GM21390 (cell line): ENCODE measurements around the gene ITPKC.
A peak's percentile ranks its signal among the peaks of the same experiment; 100 is the strongest.
"Not testable (repeated sequence)": the region's sequence is repeated elsewhere in the genome, so short reads cannot be mapped to it uniquely, and the experiment has no call there.

Experiments
- ATAC-seq: cut with Tn5 transposase; IDR thresholded peaks from one replicate; pipeline ENCODE4 v1.9.1; 2021; ENCODE audit not compliant: unreplicated experiment

The ITPKC gene

DNA sequence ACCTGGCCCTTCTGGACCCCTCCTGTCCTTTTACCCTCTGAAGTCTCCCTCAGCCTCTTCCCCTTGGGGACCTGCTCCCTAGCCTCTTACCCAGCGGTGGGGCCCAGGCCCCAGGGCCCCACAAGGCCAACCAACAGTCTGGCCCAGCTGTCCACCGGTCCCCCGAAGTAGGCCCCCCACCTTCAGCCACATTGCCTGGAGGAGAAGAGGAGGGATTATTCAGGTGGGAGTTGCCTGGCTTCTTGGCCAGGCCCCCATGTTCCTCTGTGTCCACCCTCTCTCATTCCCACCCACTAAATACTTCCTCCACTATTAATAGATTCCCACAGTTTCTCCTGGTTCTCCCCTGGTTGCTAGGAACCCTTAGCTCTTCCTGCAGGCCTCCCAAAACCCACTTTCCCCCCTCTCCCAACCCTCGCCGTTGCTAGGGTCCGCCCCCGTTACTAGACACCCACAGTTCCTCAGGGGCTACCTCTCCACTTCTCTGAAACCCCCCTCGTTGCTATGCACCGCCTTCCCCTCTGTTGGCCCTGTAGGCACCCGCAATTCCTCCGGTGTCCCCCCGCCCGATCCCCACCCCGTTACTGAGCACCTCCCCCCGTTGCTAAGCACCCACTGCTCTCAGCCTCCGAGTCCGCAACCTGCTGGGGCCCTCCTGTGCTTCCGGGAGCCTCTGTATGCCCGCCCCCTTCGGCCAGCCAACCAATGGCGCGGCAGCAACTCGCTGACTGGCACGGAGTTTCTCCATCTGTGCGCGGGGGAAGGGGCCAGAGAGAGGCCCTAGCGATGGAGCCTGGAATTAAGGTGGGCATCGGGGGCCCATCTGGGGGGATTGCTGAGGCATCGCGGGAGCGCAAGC lies 2.2 kb upstream of the ITPKC start:
- no peak for ATAC-seq

DNA sequence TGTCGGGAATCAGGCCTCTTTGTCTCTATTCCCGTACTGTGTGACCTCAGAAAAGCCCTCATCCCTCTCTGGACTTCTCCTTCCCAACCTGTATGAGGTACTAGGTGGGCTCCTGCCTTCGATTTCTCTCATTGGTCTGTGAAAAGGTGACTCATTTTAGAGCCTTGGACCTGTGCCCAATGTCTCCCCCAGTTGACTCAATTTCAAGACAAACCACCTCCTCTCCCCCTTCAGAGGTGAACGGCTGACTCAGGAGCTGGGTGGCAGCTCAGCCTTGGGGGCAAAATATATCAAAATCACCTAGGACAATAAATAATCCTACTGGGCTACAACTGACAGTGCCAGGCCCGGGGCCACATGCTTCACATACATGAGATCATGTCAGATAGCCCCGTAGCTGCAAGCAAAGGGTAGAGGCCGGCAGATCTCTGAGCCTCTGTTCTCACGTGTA lies 856 bp upstream of the ITPKC start:
- no peak for ATAC-seq

DNA sequence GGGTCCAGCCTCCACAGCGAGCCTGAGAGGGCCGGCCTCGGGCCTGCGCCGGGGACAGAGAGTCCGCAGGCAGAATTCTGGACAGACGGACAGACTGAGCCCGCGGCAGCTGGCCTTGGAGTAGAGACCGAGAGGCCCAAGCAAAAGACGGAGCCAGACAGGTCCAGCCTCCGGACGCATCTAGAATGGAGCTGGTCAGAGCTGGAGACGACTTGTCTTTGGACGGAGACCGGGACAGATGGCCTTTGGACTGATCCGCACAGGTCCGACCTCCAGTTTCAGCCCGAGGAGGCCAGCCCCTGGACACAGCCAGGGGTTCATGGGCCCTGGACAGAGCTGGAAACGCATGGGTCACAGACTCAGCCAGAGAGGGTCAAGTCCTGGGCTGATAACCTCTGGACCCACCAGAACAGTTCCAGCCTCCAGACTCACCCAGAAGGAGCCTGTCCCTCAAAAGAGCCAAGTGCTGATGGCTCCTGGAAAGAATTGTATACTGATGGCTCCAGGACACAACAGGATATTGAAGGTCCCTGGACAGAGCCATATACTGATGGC lies 490 bp downstream of the ITPKC start:
- peak; percentile 2 for ATAC-seq

DNA sequence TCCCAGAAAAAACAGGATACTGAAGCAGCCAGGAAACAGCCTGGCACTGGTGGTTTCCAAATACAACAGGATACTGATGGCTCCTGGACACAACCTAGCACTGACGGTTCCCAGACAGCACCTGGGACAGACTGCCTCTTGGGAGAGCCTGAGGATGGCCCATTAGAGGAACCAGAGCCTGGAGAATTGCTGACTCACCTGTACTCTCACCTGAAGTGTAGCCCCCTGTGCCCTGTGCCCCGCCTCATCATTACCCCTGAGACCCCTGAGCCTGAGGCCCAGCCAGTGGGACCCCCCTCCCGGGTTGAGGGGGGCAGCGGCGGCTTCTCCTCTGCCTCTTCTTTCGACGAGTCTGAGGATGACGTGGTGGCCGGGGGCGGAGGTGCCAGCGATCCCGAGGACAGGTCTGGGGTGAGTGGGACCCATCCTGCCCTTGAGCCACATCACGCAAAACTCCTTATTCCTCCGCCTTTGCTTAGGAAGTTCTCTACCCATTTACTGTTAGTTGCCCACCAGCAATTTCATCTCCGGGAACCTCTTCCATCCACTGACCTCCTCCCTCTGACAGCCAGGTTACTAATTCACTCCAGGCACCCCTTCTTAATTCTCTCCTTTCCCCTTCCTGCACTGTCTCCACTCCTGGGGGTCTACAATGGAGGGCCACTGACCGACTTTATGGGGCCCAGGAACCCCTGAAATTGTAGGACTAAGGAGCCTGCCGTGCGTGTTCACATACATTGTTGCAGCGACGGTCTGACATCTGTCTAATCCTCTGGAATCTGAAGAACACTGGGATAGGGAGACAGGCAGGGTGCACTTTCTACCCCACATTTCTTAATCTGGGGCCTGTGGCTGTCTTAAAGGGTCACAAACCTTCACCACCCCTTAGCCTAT lies 1.2 kb downstream of the ITPKC start:
- no peak for ATAC-seq

DNA sequence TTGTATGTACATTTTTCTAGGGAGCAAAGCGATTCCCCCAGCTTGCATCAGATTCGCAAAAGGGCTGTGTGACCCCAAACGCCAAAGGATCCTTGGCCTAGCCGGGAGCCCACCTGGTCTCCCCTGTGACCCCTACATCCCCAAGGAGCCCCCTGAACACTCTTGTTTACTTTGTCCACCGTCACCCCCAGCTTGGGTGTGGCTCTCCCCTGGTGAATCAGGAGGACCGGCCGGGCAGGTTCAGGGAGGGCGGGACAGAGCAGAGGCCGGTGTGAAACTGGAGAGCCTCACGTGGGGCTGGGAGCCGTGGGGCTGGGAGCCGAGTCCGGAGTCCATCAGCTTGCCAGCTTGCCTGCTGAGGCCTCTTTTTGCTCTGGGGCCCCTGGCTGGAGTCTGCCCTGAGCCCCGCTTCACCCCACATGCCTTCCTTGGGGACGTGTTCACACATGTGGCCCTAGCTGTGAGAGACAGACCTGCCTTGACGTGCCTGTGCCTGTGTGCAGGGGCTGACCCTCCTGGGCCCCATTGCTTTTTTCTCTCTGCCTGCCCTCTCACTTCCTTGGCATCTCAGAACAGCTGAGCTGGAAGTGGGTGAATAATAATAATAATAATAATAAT lies 2.0 kb downstream of the ITPKC start:
- no peak for ATAC-seq

DNA sequence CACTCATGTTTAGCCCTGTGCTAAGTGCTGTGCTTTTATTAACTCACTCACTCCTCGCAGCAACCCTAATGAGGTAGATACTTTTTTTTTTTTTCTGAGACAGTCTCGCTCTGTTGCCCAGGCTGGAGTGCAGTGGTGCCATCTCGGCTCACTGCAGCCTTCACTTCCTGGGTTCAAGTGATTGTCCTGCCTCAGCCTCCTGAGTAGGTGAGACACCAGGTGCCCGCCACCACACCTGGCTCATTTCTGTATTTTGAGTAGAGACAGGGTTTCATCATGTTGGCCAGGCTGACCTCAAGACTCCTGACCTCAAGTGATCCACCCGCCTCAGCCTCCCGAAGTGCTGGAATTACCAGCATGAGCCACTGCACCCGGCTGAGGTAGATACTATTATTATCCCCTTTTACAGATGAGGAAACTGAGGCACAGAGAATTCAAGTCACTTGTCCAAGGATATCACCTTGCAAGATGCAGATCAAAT lies 2.5 kb downstream of the ITPKC start:
- ATAC-seq: no peak

DNA sequence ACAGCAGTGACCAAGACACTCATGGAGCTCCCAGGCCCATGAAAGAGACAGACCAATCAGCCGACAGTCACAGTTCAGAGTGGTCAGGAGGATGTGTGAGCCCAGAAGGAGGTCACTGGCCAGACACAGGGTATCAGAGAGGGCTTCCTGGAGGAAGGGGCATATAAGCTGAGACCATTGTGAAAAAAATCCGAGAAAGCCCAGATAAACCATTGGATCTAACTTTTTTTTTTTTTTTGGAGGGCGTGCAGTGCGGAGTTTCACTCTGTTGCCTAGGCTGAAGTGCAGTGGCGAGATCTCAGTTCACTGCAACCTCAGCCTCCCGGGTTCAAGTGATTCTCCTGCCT lies 4.2 kb downstream of the ITPKC start:
- no peak for ATAC-seq

DNA sequence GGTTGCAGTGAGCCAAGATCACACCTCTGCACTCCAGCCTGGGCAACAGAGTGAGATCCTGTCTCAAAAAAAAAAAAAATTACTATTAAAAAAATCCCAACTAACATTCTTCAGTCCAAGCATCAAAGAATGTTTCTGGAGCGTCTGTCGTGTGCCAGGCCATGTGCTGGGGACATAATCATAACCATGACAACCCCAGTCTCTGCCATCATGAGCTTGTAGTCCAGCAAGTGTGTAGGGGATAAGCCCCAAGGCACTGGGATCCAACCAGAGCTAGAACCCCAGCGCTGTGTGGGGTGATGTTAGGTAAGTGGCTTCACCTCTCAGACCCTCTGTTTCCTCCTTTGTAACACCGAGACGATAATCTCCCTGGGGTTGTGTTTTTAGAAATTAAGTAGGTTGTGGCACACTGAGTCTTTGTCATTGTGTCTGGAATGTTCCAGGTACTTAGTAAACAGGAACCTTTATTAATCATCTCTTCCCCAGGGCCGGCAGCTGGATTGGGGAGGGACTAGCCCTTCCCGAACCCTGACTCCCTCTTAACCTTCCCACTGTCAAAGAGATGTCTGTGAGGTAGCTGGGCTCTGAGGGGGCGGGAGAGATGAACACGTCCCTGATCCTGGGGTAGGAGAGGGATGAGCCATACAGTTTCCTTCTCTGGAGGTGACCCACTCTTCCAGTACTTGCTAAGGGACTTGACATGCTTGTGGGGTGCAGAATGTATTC lies 5.2 kb downstream of the ITPKC start:
- no peak for ATAC-seq

DNA sequence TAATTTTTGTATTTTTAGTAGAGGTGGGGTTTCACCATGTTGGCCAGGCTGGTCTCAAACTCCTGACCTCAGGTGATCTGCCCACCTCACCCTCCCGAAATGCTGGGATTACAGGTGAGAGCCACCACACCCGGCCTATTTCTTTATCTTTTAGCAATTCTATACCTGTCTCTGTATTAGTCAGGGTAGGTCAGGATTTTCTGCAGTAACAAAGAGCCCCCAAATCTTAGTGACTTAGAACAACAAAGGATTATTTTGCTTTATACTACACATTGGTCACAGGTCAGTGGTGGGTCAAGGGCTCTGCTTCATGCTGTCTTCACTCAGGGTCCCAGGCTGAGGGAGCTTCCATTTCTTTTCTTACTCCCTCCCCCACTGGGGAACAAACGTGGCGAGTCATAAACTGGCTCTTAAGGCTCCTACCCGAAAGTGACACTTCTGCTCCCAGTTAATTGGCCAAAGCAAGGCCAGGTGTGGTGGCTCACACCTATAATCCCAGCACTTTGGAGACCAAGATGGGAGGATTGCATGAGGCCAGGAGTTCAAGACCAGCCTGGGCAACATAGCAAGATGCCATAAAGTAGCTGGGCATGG lies 6.8 kb downstream of the ITPKC start:
- no peak for ATAC-seq

DNA sequence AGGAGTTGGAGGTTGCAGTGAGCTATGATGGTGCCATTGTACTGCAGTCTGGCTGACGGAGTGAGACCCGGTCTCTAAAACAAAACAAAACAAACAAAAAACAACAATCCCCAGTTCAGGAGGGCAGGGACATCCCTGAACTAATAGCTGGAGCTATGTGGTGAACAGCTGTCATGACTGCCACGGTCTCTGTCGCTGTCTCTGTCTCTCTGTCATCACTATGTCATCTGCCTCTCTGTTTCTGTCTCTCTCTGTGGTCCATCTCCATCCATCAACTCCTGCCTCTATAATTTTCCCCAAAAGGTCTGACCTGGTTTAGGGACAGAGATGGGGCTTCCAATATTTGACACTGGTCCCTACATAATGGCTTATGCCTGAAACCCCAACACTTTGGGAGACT lies 7.4 kb downstream of the ITPKC start:
- ATAC-seq: no peak

DNA sequence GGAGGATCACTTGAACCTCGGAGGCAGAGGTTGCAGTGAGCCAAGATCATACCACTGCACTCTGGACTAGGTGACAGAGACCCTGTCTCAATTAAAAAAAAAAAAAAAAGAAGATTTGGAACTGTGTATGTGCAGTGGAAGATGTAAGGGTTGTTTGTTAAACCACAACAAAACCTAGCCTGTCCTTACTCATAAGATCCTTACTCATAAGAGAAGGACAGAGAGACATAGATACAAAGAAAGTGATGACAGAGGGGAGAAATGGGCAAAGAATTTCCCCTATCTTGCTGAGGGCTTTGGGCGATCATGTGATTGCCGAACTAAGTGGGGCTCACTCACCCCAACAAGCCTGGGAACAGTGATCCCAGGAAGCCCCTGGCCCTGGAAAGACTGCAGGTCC lies 7.9 kb downstream of the ITPKC start:
- no peak for ATAC-seq

DNA sequence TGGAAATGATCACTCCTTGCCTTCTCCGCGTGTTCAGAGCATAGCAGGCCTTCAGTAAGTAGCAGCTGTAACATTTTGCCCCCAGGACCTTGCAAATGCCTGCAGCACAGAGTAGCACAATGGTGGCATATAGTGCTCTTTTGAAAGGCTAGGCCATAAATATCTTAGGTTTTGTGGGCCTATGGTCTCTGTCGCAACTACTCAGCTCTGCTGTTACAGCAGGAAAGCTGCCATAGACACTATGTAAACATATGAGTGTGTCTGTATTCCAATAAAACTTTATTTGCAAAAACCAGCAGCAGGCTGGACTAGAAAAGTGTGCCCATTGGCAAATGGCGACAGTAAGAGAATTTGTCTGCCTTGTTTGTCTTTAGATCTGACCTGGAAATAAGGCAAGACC lies 9.4 kb downstream of the ITPKC start:
- no peak for ATAC-seq

DNA sequence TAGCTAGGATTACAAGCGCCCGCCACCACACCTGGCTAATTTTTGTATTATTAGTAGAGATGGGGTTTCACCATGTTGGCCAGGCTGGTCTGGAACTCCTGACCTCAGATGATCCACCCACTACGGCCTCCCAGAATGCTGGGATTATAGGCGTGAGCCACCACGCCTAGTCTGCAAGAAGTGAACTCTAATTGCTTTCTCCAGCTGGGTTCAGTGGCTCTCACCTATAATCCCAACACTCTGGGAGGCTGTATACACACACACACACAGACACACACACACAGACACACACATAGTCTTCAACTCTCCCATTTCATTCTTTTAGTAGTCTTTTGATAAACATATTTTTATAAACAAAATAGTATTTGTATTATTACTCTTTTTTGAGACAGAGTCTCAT lies 13.2 kb downstream of the ITPKC start:
- ATAC-seq: not testable (repeated sequence)

DNA sequence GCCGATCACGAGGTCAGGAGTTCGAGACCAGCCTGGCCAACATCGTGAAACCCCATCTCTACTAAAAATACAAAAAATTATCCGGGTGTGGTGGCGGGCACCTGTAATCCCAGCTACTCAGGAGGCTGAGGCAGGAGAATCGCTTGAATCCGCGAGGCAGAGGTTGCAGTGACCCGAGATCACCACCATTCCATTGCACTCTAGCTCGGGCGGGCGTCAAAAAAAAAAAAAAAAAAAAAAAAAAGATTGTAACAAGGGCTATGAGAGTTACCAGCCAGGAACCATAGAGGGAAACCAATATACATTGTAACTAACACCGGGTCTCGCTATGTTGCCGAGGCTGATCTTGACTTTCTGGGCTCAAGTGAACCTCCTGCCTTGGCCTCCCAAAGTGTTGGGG lies 15.4 kb downstream of the ITPKC start:
- ATAC-seq: not testable (repeated sequence)

DNA sequence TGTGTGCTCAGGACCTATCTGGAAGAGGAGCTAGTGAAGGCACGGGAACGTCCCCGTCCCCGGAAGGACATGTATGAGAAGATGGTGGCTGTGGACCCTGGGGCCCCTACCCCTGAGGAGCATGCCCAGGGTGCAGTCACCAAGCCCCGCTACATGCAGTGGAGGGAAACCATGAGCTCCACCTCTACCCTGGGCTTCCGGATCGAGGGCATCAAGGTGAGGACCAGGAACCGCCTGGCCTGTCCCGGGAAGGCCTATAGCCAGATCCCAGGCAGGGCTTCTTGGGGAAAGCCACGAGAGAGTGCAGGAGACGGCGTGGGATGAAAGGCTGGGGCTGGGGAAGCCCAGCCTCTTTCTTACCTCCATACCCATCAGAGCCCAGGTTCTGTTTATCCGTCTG lies 16.2 kb downstream of the ITPKC start:
- ATAC-seq: no peak

DNA sequence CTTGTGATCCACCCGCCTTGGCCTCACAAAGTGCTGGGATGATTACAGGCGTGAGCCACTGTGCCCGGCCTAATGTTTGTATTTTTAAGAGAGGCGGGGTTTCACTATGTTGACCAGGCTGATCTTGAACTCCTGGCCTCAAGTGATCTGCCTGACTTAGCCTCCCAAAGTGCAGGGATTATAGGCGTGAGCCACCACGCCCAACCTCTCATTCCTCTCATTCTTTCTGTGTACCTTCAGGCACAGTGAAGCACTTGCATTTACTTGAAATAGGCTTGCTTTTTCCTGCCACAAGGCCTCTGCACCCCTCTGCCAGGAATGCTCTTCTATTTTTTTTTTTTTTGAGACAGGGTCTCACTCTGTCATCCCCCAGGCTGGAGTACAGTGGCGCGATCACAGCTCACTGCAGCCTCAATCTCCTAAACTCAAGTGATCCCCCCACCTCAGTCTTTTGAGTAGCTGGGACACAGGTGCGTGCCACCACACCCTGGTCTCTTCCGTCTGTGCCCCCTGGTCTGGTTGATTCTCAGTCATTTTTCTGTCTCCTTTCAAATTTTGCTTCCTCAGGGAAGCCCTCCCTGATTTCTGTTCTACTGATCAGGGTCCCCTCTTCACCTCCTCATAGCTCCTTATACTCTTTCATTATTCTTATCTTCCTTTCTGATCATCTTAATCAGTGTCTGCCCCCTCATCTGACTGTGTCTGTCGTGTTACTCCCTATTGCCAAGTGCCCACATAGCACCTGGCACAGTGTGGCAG lies 18.3 kb downstream of the ITPKC start:
- no peak for ATAC-seq

DNA sequence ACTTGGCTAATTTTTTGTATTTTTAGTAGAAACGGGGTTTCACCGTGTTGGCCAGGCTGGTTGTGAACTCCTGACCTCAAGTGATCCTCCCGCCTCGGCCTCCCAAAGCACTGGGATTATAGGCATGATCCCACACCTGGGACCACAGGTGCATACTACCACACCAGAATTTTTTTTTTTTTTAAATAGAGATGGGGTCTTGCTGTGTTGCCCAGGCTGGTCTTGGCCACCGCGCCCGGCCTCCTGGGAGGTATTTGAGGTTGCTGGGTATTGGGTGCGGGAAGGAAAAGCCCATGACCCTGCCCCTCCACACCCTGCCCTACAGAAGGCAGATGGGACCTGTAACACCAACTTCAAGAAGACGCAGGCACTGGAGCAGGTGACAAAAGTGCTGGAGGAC lies 19.7 kb downstream of the ITPKC start:
- no peak for ATAC-seq

DNA sequence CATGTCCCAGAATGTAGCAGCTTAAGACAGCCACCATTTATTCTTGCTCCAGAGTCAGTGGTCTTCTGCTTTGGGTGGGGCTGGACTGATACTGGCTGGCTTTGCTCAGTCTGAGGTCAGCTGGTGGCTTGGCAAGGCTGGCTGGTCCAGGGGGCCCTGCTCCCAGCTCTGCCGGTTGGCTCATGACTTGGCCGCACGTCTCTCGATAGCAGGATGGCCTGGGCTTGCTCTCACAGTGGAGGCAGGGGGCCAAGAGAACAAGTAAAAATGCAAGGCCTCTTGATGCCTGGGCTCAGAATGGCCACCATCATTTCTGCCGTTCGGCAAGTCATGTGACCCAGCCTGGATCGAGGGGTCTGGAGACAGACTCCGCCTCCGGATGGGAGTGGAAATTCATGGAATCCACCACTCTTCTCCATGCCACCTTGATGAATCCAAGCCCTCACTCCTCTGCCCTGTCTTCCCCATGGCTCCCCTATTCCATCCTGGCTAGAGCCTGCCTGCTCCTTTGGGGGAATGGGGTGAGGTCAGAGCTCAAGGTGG lies 20.3 kb downstream of the ITPKC start:
- no peak for ATAC-seq
